ENCODE results near the gene UBE2U.

DNA sequence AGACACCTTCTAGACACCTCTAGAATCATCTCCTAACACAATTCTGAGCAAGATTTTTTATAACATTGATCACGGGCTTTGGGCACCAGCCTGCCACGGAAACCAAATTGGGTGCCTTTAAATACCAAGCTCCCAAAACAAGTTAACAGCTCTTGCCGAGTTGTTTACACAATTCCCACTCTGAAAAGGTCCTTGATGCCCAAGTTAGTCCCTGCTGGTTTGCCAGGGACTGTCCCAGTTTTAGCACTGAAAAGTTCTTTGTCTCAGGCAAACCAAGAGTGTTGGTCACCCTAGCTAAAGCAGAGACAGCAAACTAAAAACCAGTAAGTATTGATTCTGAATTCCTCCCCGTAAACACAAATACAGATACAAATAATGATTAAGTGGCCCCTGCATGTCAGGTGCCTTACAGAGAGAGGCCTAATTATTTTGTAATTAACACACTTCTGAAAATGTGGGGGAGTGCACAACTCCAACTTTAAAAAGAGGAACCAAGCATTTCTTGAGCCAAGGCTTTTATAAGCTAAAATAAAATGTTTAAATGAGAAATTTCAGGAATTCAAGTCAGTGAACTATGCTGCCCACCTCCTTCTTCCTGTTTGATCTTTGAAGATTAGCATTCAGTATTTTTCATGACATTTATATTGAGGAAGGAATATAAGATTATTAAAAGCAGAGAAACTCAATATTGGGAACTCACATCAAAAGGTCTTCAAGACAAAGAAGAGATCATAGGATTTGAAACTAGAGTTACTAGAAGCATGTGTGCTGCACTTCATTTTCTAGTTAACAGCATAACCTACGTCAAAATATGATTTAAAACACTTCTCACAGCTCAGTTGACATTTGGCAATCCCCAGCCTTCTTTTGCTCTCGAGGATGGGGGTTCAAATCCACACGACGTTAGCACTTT, 9.0 kb upstream of the UBE2U start:
- no peak for TF ChIP-seq SIN3A (IDR thresholded peaks at IDR 0.05; ENCODE audit: low read depth)
- no peak for TF ChIP-seq EZH2phosphoT487 (IDR thresholded peaks at IDR 0.05; ENCODE audit: borderline replicate concordance)
- TF ChIP-seq, protein P1, sequence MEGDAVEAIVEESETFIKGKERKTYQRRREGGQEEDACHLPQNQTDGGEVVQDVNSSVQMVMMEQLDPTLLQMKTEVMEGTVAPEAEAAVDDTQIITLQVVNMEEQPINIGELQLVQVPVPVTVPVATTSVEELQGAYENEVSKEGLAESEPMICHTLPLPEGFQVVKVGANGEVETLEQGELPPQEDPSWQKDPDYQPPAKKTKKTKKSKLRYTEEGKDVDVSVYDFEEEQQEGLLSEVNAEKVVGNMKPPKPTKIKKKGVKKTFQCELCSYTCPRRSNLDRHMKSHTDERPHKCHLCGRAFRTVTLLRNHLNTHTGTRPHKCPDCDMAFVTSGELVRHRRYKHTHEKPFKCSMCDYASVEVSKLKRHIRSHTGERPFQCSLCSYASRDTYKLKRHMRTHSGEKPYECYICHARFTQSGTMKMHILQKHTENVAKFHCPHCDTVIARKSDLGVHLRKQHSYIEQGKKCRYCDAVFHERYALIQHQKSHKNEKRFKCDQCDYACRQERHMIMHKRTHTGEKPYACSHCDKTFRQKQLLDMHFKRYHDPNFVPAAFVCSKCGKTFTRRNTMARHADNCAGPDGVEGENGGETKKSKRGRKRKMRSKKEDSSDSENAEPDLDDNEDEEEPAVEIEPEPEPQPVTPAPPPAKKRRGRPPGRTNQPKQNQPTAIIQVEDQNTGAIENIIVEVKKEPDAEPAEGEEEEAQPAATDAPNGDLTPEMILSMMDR (IDR thresholded peaks at IDR 0.05 in 2 of 3, conservative IDR thresholded peaks at IDR 0.05 in 1 of 3; ENCODE audit: borderline replicate concordance in 1 of 3, insufficient read depth in 1 of 3, low read depth in 2 of 3, low read length in 2 of 3): no peak
- no peak for TF ChIP-seq POLR2A (IDR thresholded peaks at IDR 0.05; ENCODE audit: borderline replicate concordance, extremely low read depth, insufficient read depth, insufficient read length)
- TF ChIP-seq POLR2AphosphoS5 (IDR thresholded peaks at IDR 0.05; ENCODE audit: low read depth, low read length): no peak
- TF ChIP-seq EZH2 (IDR thresholded peaks at IDR 0.05): no peak
- TF ChIP-seq RAD21 (IDR thresholded peaks at IDR 0.05; ENCODE audit: low read depth): no peak
- no peak for TF ChIP-seq ZFX (IDR thresholded peaks at IDR 0.05)
- no peak for TF ChIP-seq ELF1 (IDR thresholded peaks at IDR 0.05; ENCODE audit: borderline replicate concordance, low read depth)
- TF ChIP-seq, protein P2, sequence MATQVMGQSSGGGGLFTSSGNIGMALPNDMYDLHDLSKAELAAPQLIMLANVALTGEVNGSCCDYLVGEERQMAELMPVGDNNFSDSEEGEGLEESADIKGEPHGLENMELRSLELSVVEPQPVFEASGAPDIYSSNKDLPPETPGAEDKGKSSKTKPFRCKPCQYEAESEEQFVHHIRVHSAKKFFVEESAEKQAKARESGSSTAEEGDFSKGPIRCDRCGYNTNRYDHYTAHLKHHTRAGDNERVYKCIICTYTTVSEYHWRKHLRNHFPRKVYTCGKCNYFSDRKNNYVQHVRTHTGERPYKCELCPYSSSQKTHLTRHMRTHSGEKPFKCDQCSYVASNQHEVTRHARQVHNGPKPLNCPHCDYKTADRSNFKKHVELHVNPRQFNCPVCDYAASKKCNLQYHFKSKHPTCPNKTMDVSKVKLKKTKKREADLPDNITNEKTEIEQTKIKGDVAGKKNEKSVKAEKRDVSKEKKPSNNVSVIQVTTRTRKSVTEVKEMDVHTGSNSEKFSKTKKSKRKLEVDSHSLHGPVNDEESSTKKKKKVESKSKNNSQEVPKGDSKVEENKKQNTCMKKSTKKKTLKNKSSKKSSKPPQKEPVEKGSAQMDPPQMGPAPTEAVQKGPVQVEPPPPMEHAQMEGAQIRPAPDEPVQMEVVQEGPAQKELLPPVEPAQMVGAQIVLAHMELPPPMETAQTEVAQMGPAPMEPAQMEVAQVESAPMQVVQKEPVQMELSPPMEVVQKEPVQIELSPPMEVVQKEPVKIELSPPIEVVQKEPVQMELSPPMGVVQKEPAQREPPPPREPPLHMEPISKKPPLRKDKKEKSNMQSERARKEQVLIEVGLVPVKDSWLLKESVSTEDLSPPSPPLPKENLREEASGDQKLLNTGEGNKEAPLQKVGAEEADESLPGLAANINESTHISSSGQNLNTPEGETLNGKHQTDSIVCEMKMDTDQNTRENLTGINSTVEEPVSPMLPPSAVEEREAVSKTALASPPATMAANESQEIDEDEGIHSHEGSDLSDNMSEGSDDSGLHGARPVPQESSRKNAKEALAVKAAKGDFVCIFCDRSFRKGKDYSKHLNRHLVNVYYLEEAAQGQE (IDR thresholded peaks at IDR 0.05; ENCODE audit: low read depth): no peak
